CD4-positive, alpha-beta T cell treated with Interleukin-6 at 100 ng/mL for 8 hours (primary cell): ENCODE data around the gene SPEG.

Experiments
- DNase-seq: peaks from one replicate; pipeline ENCODE4 v3.0.0-alpha.2; 2020; ENCODE audit warnings: mixed read lengths, low spot score

SPEG gene

GRCh38 chr2:219425238-219426067, 9.2 kb upstream of the SPEG start:
- no peak for DNase-seq

DNA sequence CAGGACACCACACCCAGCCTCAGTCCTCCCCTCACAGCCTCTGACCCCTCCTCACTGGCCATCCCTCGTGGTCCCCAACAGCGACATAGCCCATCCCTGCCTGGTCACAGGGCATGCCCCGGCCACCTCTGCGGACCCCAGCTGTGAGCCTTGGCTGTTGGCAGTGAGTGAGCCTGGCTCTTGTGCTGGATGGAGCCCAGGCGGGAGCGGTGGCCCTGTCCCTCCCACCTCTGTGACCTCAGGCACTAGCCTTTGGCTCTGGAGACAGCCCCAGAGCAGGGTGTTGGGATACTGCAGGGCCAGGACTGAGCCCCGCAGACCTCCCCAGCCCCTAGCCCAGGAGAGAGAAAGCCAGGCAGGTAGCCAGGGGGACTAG, 8.6 kb upstream of the SPEG start:
- no peak for DNase-seq

- DNase-seq: no peak
These were observed 8.0 kb upstream of the SPEG start for GRCh38 chr2:219426534-219427136.

DNA sequence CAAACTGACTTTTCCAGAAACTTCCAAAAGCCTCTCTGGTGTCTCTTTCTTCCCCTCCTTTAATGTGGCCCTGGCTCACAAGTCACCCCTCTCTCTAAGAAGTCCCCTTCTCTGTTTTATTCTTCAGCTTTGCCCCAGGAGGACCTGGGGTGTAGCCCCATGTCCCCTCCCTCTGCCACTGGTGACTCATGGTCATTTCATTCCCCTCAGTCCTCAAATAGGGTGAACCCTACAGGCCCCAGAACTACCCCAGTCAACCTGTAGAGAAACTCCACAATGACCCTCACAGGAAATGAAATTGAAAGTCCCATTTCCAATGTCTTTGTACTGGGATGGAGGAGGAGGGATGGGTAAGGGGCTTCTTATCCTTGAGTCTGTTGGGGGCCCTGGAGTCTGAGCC, 6.2 kb upstream of the SPEG start:
- no peak for DNase-seq

- no peak for DNase-seq
These were observed 4.6 kb upstream of the SPEG start for GRCh38 chr2:219429958-219430606.

DNA sequence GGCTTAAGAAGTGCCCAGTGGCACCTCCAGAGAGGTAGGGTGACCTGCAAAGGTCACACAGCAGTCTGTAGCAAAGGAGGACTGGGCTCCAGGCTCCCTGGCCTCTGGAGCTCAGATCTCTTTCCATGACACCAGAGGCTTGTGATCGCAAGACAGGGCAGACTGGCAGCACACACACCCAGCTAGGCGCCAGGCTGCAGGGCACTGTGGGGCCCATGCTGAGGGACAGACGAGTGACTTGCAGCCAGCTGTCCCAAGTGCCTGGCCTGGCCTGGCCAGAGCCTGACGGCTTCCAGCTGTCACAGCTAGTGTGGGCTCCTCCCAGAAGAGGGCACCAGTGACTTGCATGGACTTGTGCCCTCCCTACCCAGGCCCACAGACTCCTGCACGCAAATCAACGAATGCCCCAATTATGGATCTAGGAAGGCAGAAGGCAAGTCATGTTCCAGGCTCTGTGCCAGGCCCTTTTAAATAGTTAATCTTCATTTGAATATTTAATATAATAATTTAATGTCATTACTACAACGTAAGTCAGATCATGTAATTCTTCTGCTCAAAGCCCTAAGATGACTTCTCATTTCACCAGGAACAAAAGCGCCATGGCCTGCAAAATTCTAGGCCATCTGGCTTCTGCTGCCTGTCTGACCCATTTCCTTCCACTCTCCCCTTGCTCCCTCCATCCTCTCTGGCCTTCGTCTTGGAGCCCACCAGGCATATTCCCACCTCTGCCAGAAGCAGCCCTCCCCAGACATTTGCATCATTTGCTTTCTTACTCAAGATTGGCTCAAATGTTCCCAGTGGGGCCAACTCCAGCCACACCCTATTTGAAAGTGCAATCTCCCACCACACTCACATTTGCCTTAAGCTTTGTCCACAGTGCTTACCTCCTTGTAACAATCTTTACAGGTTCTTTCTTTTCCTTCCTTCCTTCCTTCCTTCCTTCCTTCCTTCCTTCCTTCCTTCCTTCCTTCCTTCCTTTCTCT, 3.7 kb upstream of the SPEG start:
- no peak for DNase-seq

DNA sequence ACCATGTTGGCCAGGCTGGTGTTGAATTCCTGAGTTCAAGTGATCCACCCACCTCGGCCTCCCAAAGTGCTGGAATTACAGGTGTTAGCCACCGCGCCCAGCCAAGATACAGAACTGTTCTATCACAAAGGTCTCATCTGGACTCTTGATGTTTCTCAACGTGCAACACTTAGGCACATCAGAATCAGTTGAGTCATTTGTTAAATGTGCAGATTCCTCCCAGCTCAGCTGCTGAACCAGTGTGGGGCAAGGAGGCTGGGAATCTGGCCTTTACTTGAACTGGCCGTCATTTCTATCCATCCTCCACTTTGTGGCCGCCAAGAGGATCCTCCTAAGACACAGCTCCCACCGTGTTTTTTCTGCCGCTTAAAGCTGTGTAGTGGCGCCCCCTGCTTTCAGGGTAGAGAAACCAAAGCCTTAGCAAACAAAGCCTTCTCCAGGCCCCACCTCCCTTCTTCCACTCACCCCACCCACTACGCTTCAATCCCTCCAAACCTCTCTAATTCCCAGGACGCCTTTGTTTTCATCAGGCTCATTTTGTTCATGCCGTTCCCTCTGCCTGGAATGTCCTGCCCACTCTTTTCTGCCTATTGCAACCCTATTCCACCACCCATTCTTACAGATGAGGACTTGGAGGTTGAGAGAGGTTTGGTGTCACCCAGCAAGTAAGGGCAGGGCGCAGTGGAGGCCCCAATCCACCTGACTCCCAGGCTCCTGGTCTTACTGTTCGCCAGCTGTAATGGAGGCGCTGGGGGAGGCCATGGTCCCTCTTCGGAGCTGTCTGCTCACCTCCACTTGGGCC, 776 bp upstream of the SPEG start:
- no peak for DNase-seq

DNA sequence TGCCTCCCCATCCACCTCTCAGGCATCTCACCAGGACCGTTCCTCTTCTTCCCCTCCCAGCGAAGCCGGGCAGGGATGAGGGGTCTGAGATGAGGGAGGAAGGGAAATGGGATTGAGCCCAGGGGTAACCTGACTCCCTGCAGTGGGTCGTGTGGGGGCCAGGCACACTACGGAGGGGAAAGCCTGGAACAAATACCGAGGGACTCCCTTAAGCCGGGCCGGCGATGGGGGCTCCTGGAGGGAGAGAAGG, 250 bp upstream of the SPEG start:
- no peak for DNase-seq

DNA sequence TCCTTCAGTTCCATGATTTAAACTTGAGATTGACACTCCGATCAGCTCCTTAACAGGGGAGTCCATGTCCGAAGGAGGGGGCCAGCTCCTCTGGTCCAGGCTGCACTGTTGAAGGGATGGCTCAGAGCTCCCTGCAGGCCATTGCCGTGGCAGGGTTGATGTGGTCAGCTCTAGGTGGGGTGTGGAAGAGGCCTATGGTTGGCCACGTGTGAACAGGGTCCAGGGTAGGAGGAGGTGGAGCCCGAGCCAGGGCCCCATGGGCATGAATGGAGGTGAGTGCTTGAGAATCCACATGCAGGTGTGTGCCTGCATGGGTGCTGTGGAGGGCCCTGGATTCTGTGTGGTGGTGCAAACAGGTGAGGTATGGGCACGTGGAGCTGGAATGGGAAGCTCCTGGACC, 1.1 kb downstream of the SPEG start:
- no peak for DNase-seq

DNA sequence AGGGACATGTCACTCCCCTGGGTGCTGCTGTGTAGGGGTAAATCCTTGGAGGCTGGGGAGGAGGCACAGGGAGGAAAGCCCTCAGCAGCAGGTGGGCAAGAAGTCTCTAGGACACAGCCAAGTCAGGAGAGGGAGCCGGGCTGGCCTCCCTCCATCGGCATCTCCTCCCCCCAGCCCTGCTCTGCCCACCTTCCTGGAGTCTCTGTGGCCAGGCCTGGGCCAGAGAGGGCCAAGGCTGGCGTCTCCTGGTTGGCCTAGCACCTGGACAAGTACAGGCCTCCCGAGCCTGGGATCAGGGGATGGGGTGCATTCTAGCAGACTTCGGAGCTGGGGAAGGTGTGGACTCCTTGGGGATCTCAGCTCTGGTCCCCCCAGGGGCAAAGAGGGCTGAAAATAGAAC, 1.8 kb downstream of the SPEG start:
- DNase-seq: no peak

DNA sequence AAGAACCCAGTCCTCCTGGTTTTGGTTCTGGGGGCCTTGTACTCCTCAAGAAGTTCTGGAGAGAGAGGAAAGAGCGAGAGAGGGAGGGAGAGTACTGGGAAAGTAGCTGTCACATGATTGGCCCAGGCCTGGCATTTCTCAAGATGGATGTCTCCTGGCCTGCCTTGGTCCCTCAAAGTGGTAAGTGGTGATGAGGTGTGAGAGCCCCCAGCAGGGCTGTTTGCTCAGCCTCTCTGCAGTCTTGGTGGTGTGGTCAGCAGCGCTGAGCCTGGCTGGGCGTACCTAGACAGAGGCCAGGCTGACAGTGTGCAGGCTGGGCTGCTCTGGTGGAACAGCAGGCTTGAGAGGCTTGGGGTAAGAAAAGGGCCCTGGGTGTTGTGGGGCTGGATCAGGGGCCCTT, 2.5 kb downstream of the SPEG start:
- no peak for DNase-seq

DNA sequence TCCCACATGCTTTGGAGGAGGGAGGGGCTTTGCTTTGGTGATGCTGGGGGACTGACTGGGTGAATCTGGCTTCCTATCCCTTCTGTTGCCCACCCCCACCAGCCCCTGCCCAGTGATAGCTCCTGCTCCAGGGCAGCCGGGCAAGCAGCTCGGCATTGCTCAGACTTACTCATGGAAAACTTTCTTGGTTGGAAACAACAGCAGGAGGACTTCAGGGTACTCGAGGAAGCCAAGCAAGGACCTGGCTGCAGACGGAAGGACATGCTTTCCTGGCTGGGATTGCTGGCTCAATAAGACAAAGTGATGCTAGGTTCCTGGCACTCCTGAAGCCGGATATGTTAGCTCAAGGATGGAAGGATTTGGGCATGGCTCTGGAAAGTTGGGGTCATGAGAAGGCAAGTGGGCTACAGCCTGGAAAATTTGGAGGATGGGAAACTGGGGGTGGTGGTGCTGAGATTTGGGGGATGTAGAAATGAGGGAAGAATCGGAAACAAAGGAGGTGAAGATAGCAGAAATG, 3.1 kb downstream of the SPEG start:
- no peak for DNase-seq

GRCh38 chr2:219438453-219438852, 3.8 kb downstream of the SPEG start:
- no peak for DNase-seq

DNA sequence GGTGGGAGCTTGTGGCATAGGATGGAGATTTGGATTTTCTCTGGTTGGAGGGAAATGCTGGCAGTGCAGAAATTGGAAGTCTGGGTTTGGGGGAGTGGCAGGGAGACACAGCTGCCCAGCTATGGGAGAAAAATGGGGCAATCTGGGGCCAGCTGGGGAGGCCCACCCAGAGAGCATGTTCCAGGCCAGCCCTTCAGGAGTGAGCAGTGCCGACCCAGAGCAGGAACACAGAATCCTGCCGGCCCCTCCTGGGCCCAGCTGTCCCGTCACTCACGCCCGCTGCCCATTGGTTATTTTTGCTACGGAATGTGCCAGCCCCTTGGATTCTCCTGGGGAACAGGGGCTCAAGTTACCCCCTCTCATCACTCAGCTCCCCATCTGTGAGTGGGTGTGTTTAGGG, 4.9 kb downstream of the SPEG start:
- no peak for DNase-seq

- DNase-seq: no peak
These were observed 6.0 kb downstream of the SPEG start for GRCh38 chr2:219440388-219441256.

- peak; percentile 74 for DNase-seq
These were observed 7.0 kb downstream of the SPEG start for GRCh38 chr2:219441451-219442255.

GRCh38 chr2:219442256-219443015, 7.8 kb downstream of the SPEG start:
- no peak for DNase-seq

DNA sequence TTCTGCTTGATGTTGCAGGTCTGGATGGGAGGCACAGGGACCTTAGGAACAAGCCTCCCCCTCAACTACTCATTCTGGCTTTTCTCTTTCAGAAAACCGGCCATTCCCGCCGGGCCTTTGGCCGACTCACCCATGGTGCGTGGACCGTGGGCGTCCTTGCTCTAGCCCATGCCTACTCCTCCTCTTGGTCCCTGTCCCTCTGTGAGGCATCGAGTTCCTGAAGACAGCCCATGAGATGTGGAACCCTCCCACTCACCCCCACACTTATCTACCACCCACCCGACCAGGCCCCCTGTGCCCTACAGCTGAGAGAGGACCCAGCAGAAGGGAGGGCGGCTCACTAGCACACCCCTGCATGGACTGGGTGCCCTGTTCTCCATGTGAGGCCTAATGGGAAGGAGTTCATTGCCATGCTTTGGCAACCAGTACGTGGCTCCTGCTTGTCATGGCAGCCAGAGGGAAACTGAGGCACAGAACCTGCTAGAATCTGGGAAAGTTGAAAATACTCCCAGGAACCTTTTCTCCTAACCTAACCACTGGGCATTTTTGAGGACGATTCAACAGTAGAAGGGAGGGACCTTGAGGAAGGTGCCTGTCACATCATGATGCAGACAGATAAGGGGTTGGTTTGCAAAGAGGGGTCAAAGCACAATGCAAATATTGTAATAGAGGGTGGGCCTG, 8.5 kb downstream of the SPEG start:
- no peak for DNase-seq
